H1 (cell line): ENCODE measurements around the gene LONRF2. TPM values are rescaled to one million over a fixed set of nuclear protein-coding genes. Genes with fewer than 3 reads are reported as not detected.

Experiments
- BCL11A ChIP-seq, 2 experiments: IDR thresholded peaks; one replicate each; pipeline ENCODE4 v1.6.1; 2011; ENCODE audit warnings: low read depth in 2 of 2, low read length in 2 of 2, mild to moderate bottlenecking in 2 of 2
- CTBP2 ChIP-seq: IDR thresholded peaks from 2 replicates; pipeline ENCODE4 v1.7.0; 2011; ENCODE audit warnings: borderline replicate concordance, mild to moderate bottlenecking, moderate library complexity, mixed read lengths, low read length; ENCODE audit not compliant: insufficient read depth, insufficient read length
- HDAC2 ChIP-seq, 2 experiments: fragments of 300-600 bp in 1 of 2; sonication (generic) in 1 of 2; IDR thresholded peaks; 2 replicates each; pipeline ENCODE4 v1.6.1; 2011 to 2012; ENCODE audit warnings: low read depth in 2 of 2, low read length in 2 of 2, mild to moderate bottlenecking in 2 of 2, moderate library complexity in 2 of 2, borderline replicate concordance in 1 of 2, inconsistent platforms in 1 of 2
- RNF2 ChIP-seq: fragments of 200-900, 300-1000 bp; sonication (generic); IDR thresholded peaks from 2 replicates; pipeline ENCODE4 v1.7.1; 2016; ENCODE audit warnings: borderline replicate concordance, low read depth, mild to moderate bottlenecking, antibody characterized with exemption, low read length; ENCODE audit not compliant: poor library complexity, severe bottlenecking; ENCODE audit errors: missing control alignments
- polyA plus RNA-seq, 7 experiments: library from polyadenylated mRNA; depleted of rRNA in 3 of 7; stranded (reverse) in 5 of 7; unstranded in 2 of 7; fragments of >200 nt in 5 of 7; fragments of 200-250 nt in 2 of 7; gene quantifications; 1 replicate in 5 of 7; 2 replicates in 1 of 7; 4 replicates in 1 of 7; pipeline versions ENCODE4 v1.2.1 to v1.2.3, GENCODE V29; 2011 to 2013; ENCODE audit warnings: missing spikeins in 2 of 7, mixed read lengths in 2 of 7
- total RNA-seq: library from RNA; stranded (reverse); fragmentation: NEBNext Ultra II Directional; extraction: Animal tissue kit (Norgen Biotek cat#: 25700); gene quantifications from 2 replicates; pipeline ENCODE4 v1.2.1, GENCODE V29; 2021

LONRF2 gene
- total and polyA plus RNA-seq, 2 of the 8 experiments (the other 6 are each of a cell fraction or from before 2014, with no cell fraction given) = 0.24 to 0.74 TPM

GRCh38 chr2:100242476-100242875 lies 79.8 kb downstream of the LONRF2 start (continued):
- no peak for TF ChIP-seq CTBP2
- TF ChIP-seq HDAC2 (IDR thresholded peaks at IDR 0.05; ENCODE audit: borderline replicate concordance in 1 of 2, low read depth in 2 of 2, low read length in 2 of 2) = no peak
- no peak for TF ChIP-seq RNF2
- no peak for TF ChIP-seq BCL11A (IDR thresholded peaks at IDR 0.05; ENCODE audit: low read depth in 2 of 2, low read length in 2 of 2)
- TF ChIP-seq, all 59 proteins: peak for 0
